Tibial nerve (tissue), 4 donors: ENCODE measurements around the gene PRRT1B.

Experiments used
- CTCF ChIP-seq, 5 experiments: fragments of 200-600 bp in 3 of 5; fragments of 450-650 bp in 2 of 5; sonication (generic) in 3 of 5; IDR thresholded peaks; one replicate each; pipeline ENCODE4 v1.5.1; 2016 to 2019; ENCODE audit warnings: antibody characterized with exemption in 5 of 5, mild to moderate bottlenecking in 3 of 5, moderate library complexity in 2 of 5
- EP300 ChIP-seq, 2 donors: sonication (generic); formaldehyde crosslinking; IDR thresholded peaks; one replicate each; pipeline ENCODE4 v1.6.1; 2017; ENCODE audit warnings: antibody characterized with exemption in 2 of 2, mild to moderate bottlenecking in 1 of 2

GRCh38 chr9:131588396-131588795 lies 43.1 kb downstream of the PRRT1B start:
- no peak for TF ChIP-seq EP300 (IDR thresholded peaks at IDR 0.05)
- TF ChIP-seq CTCF (IDR thresholded peaks at IDR 0.05), result no peak
